Spleen (tissue), 11 donors: ENCODE data around the gene UGCG. TPM values are rescaled to one million over a fixed set of nuclear protein-coding genes. Genes with fewer than 3 reads are reported as not detected.

Experiments used
- DNase-seq: peaks from one replicate; pipeline ENCODE4 v3.0.0-alpha.2; 2020
- H3K27ac ChIP-seq, 8 donors: fragments of 200-600 bp; sonication (generic) in 7 of 8; 1 replicate in 4 of 8; 2 replicates in 4 of 8; pipeline versions ENCODE4 v1.5.0 to v1.8.0; 2016 to 2021; ENCODE audit warnings: inconsistent platforms in 4 of 8, mild to moderate bottlenecking in 4 of 8, moderate library complexity in 1 of 8
- H3K27me3 ChIP-seq, 7 donors: fragments of 200-600 bp; sonication (generic) in 6 of 7; replicated peaks in 1 of 7; 1 replicate in 4 of 7; 2 replicates in 3 of 7; pipeline versions ENCODE4 v1.5.0 to v1.8.0; 2016 to 2021; ENCODE audit warnings: inconsistent platforms in 3 of 7, mild to moderate bottlenecking in 1 of 7
- H3K36me3 ChIP-seq, 6 donors: fragments of 200-600 bp; sonication (generic) in 5 of 6; 1 replicate in 4 of 6; 2 replicates in 2 of 6; pipeline versions ENCODE4 v1.5.0 to v1.8.0; 2016 to 2021; ENCODE audit warnings: inconsistent platforms in 2 of 6
- H3K4me1 ChIP-seq, 6 donors: fragments of 200-600 bp; sonication (generic) in 5 of 6; 1 replicate in 3 of 6; 2 replicates in 3 of 6; pipeline versions ENCODE4 v1.5.0 to v1.8.0; 2016 to 2021; ENCODE audit warnings: inconsistent platforms in 3 of 6
- H3K4me3 ChIP-seq, 8 donors: fragments of 200-600 bp; sonication (generic) in 7 of 8; 1 replicate in 4 of 8; 2 replicates in 4 of 8; pipeline versions ENCODE4 v1.5.0 to v1.8.0; 2016 to 2021; ENCODE audit warnings: inconsistent platforms in 4 of 8, mild to moderate bottlenecking in 4 of 8, moderate library complexity in 2 of 8
- H3K9me3 ChIP-seq, 8 donors: fragments of 200-600 bp; sonication (generic) in 7 of 8; 1 replicate in 4 of 8; 2 replicates in 4 of 8; pipeline versions ENCODE4 v1.5.0 to v1.8.0; 2016 to 2021; ENCODE audit warnings: inconsistent platforms in 4 of 8
- CTCF ChIP-seq, 11 experiments: fragments of 200-600 bp in 7 of 11; fragments of 450-650 bp in 4 of 11; sonication (generic) in 4 of 11; IDR thresholded peaks in 8 of 11; conservative IDR thresholded peaks in 3 of 11; 1 replicate in 7 of 11; 2 replicates in 4 of 11; pipeline versions ENCODE4 v1.4.0 to v1.8.0; 2016 to 2021; ENCODE audit warnings: antibody characterized with exemption in 11 of 11, inconsistent platforms in 4 of 11, mild to moderate bottlenecking in 1 of 11
- POLR2A ChIP-seq, 3 donors: fragments of 450-650 bp; IDR thresholded peaks; one replicate each; pipeline ENCODE4 v1.5.1; 2017; ENCODE audit warnings: antibody characterized with exemption in 3 of 3, mild to moderate bottlenecking in 1 of 3
- POLR2AphosphoS5 ChIP-seq, 3 donors: sonication (generic); formaldehyde crosslinking; IDR thresholded peaks; one replicate each; pipeline ENCODE4 v1.5.1; 2017; ENCODE audit warnings: antibody characterized with exemption in 3 of 3
- WGBS, 5 donors: extraction: QIAGEN DNeasy Blood & Tissue Kit in 3 of 5; methylation state at CpG; one replicate each; pipeline versions ENCODE4 v1.1.5 to v1.1.7; 2013 to 2018; 5-methylcytosine and 5-hydroxymethylcytosine counted together
- intact Hi-C: fragments of 100-400 bp; cut with DNase I; formaldehyde crosslinking; loops from one replicate; pipeline ENCODE4 v1.15.0; 2023; ENCODE audit warnings: low total_unique reads
- polyA plus RNA-seq, 3 donors: library from polyadenylated mRNA; stranded (reverse); fragments of 200-250 nt; gene quantifications; one replicate each; pipeline ENCODE4 v1.2.1, GENCODE V29; 2013
- total RNA-seq, 7 donors: library from RNA; depleted of rRNA in 3 of 7; stranded (reverse); fragments of >200 nt in 3 of 7; fragmentation: NEBNext Ultra II Directional in 4 of 7; extraction: Animal tissue kit (Norgen Biotek cat#: 25700) in 4 of 7; gene quantifications; one replicate each; pipeline versions ENCODE4 v1.1.0 to v1.2.1, GENCODE V29; 2016 to 2021
- donor health status: healthy with polysubstance abuse.
- donor health status: DM: no; HTN: no; CAD: no; lungs with moderate emphysema.
- donor health status: DM: no; HTN: no; CAD: no.
- donor health status: Bipolar disorder and iron deficiency.
- donor health status: healthy.
- donor health status: DM: no; HTN: no; CAD: no.
- donor health status: DM: yes; HTN: yes; CAD: no.

Gene UGCG
- total and polyA plus RNA-seq, 10 donors, result 18.1 to 178 (median 80.8) TPM

GRCh38 chr9:111897601-111898137, 1.1 kb downstream of the UGCG start:
- intact Hi-C loops, result loop anchor here (10.0 kb wide), 1 partner anchor 177 kb away; no protein-coding TSS in a partner anchor

GRCh38 chr9:111898331-111899096, 1.9 kb downstream of the UGCG start:
- H3K4me3 ChIP-seq, result peak overlapping the region; percentile 79 to 97 (median 91)

More at GRCh38 chr9:111897601-111898137, 1.1 kb downstream of the UGCG start:
- 2 to 7% (median 5%) methylated on average over 11 to 12 of the region's 12 CpGs for WGBS, 5 donors
- H3K4me1 ChIP-seq, result peaks cover 26 to 74% (median 57%) of the 10 kb centered on the region in 6 donors
- no peaks in the 10 kb centered on the region for H3K36me3 ChIP-seq
- peak overlapping the region; percentile 78 to 98 (median 98) for H3K27ac ChIP-seq
- DNase-seq, result no peak
- no peaks in the 10 kb centered on the region for H3K27me3 ChIP-seq
- H3K4me3 ChIP-seq, result peak overlapping the region; percentile 79 to 97 (median 91)
- no peak for TF ChIP-seq CTCF (IDR thresholded peaks at IDR 0.05 in 8 of 11, conservative IDR thresholded peaks at IDR 0.05 in 3 of 11)
- peak in 1 of 3 donors; percentile 72 for TF ChIP-seq POLR2AphosphoS5 (IDR thresholded peaks at IDR 0.05)
- TF ChIP-seq POLR2A (IDR thresholded peaks at IDR 0.05), result peak in 1 of 3 donors; percentile 18
- H3K9me3 ChIP-seq, result no peaks in the 10 kb centered on the region

GRCh38 chr9:111900151-111900857, 3.7 kb downstream of the UGCG start:
- Histone ChIP-seq H3K4me3 (peak overlapping the region; percentile 9 to 97 (median 80)), H3K9me3 (no peaks in the 10 kb centered on the region), H3K27me3 (no peaks in the 10 kb centered on the region), H3K36me3 (peaks cover 0 to 4% (median 0%) of the 10 kb centered on the region in 6 donors), H3K4me1 (peaks cover 28 to 87% (median 81%) of the 10 kb centered on the region in 6 donors), H3K27ac (peak overlapping the region in 7 of 8 donors; percentile 41 to 98 (median 98))
- no peak for DNase-seq
- TF ChIP-seq POLR2AphosphoS5 (IDR thresholded peaks at IDR 0.05), result no peak
- TF ChIP-seq POLR2A (IDR thresholded peaks at IDR 0.05), result no peak
- no peak for TF ChIP-seq CTCF (IDR thresholded peaks at IDR 0.05 in 8 of 11, conservative IDR thresholded peaks at IDR 0.05 in 3 of 11)
- 49 to 78% (median 55%) methylated on average over 6 of the region's 6 CpGs for WGBS, 5 donors
- intact Hi-C loops, result no loop called here

More at GRCh38 chr9:111898331-111899096, 1.9 kb downstream of the UGCG start:
- TF ChIP-seq CTCF (IDR thresholded peaks at IDR 0.05 in 8 of 11, conservative IDR thresholded peaks at IDR 0.05 in 3 of 11) (no peak), POLR2AphosphoS5 (IDR thresholded peaks at IDR 0.05) (no peak), POLR2A (IDR thresholded peaks at IDR 0.05) (no peak)
- Histone ChIP-seq H3K9me3 (no peaks in the 10 kb centered on the region), H3K4me1 (peaks cover 22 to 81% (median 65%) of the 10 kb centered on the region in 6 donors), H3K27me3 (no peaks in the 10 kb centered on the region), H3K36me3 (no peaks in the 10 kb centered on the region), H3K27ac (peak overlapping the region; percentile 78 to 98 (median 98))
- intact Hi-C loops, result loop anchor here (10.0 kb wide), 1 partner anchor 176 kb away; no protein-coding TSS in a partner anchor
- WGBS, 5 donors, result 30 to 46% (median 38%) methylated on average over 4 of the region's 4 CpGs
- DNase-seq, result no peak
